ENCODE results near the gene SMARCA4.
A peak's percentile ranks its signal among the peaks of the same experiment; 100 is the strongest.
"Not testable (repeated sequence)": the region's sequence is repeated elsewhere in the genome, so short reads cannot be mapped to it uniquely, and the experiment has no call there.

SMARCA4 gene

DNA sequence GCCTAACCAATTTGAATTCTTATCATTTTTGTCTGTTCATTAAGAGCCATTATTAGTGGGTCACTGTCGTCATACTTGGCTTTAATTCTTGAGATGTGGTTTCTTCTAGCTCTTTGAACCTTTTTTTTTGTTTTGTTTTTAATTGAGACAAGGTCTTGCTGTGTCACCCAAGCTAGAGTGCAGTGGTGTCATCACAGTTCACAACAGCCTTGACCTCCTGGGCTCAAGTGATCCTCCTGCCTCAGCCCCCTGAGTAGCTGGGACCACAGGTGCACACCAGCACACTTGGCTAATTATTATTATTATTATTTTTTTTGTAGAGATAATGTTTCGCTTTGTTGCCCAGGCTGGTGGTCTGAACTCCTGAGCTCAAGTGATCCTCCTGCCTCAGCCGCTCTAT, 102.6 kb downstream of the SMARCA4 start:
- H3K4me3 ChIP-seq (ENCODE audit: low read depth, low read length) = no peak overlapping the region

DNA sequence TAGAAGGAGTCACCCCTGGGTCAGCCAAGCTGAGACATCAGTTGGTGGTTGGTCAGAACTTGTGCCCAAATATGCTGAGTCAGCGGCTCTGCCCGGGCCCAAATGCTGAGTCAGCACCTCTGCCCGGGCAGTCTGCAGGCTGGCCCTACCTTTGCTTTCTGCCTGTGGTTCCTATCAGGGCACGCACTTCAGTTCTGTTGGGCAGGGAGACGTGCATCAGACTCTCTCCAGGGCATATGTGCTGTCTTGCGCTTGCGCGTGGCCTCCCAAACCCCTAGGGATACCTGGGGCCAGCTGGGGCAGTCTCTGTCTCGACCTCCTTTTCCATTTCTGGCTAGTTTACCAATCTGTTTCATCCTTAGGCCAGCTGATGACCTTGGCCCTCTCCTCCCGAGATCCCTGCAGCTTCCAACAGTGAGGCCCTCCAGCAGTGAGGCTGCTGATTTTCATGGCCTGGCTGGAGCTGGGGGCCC, 104.0 kb downstream of the SMARCA4 start:
- H3K4me3 ChIP-seq (ENCODE audit: low read depth, low read length) = no peak overlapping the region

DNA sequence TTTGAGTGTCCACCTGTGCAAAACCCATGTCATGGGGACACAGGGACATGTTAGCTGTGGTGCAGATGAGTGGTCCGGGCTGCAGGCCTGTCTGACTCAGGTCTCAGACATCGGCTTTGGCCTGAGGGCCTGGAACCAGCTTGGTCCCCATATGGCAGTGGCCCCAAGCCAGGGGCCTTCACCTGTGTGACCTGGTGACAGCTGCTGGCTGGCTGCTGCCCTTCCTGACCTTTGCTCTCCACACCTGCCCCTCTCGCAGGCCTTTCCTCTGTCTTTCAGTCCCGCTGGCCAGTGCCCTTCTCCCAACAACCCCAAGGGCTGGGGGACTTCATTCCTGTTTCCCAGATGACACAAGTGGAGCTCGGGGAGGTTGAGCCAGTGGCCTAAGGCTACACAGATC, 105.5 kb downstream of the SMARCA4 start:
- H3K4me3 ChIP-seq (ENCODE audit: low read depth, low read length) = no peak overlapping the region

DNA sequence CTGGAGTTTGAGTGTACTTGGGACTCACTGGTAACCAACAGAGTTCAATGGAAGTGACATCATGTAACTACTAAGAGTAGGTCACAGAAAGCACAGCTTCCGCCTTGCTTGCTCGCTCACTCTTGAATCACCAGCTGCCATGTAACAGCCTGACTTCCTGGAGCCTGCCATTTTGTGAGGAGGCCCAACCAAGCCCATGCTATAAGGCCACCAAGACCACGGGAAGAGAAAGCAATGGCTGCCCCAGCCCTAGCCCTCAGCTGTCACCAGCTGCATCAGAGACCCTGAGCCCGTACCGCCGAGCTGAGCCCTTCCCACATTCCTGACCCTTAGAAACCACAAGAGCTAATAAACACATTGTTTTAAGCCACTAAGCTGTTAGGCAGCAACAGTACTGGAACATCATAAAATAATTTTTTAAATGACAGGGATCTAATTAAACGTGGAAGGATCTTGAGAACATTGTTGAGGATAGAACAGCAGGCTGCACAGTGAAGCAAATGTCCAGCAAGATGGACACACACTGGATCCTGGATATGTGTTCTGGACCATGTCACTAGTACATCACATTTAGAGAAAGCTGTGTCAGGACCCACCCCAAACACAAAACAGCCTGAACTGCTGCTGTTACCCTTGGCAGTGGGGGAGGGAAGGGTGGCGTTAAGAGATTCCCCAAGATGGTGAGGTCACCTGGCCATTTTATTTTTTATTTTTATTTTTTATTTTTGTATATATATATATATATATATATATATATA, 106.7 kb downstream of the SMARCA4 start:
- H3K4me3 ChIP-seq (ENCODE audit: low read depth, low read length) = no peak overlapping the region

DNA sequence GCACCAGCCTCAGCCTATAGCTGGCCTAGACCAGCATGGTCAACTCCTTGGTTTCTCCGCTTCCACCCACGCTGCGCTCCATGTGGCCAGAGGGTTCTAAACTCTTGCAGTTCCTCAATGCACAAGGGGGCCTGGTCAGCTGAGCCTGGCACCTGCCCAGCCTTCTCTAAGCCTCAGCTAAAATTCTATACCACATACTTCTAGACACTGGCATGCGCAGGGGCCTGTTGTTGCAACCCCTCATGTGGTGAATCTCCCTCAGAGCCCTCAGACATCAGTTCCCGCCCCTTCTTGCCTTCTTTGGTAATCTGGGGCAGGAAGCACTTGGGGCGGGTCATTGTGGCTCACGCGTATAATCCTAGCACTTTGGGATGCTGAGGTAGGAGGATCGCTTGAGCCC, 108.7 kb downstream of the SMARCA4 start:
- no peak overlapping the region for H3K4me3 ChIP-seq (ENCODE audit: low read depth, low read length)

DNA sequence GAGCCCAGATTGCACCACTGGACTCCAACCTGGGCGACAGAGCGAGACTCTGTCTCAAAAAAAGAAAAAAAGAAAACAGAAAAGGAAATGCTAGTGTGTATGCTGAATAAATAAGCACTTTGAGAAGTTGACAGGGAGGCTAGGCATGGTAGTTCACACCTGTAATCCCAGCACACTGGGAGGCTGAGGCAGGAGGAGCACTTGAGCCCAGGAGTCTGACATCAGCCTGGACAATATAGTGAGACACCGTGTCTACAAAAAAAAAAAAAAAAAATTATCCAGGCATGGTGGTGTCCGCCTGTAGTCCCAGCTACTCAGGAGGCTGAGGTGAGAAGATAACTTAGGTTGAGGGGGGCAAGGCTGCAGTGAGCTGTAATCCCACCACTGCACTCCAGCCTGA, 109.3 kb downstream of the SMARCA4 start:
- H3K4me3 ChIP-seq (ENCODE audit: low read depth, low read length) = no peak overlapping the region

DNA sequence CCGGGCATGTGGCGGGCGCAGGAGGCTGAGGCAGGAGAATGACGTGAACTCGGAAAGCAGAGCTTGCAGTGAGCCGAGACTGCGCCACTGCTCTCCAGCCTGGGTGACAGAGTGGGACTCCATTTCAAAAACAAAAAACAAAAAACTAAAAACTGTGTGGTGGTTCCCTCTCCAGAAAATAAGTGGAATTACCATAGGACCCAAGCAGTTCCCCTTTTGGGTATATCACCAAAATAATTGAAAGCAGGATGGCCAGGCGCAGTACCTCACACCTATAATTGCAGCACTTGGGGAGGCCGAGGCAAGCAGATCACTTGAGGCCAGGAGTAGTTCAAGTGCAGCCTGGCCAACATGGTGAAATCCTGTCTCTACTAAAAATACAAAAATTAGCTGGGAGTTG, 112.7 kb downstream of the SMARCA4 start:
- no peak overlapping the region for H3K4me3 ChIP-seq (ENCODE audit: low read depth, low read length)

DNA sequence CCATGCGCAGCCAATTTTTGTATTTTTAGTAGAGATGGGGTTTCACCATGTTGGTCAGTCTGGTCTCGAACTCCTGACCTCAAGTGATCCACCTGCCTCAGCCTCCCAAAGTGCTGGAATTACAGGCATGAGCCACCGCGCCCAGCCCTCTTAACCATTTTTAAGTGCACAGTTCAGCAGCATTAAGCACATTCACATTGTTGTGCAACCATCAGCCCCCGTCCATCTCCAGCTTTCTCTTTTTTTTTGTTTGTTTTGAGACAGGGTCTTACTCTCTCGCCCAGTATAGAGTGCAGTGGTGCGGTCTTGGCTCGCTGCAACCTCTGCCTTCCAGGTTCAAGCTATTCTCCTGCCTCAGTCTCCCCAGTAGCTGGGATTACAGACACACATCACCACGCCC, 116.0 kb downstream of the SMARCA4 start:
- not testable (repeated sequence) for H3K4me3 ChIP-seq (ENCODE audit: low read depth, low read length)

DNA sequence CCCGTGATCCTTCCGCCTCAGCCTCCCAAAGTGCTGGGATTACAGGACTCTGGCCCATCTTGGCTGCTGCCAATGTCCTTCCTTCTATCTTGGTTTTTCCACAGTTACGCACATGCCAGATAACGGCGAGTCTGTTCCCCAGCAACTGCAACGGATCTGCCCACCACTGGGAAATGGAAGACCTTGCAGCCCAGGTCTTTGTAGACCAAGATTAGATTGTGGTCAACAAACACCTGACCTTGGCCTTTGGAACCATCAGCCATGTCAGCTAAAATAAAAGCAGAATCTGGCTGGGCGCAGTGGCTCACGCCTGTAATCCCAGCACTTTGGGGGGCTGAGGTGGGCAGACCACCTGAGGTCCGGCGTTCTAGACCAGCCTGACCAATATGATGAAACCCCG, 118.1 kb downstream of the SMARCA4 start:
- no peak overlapping the region for H3K4me3 ChIP-seq (ENCODE audit: low read depth, low read length)

DNA sequence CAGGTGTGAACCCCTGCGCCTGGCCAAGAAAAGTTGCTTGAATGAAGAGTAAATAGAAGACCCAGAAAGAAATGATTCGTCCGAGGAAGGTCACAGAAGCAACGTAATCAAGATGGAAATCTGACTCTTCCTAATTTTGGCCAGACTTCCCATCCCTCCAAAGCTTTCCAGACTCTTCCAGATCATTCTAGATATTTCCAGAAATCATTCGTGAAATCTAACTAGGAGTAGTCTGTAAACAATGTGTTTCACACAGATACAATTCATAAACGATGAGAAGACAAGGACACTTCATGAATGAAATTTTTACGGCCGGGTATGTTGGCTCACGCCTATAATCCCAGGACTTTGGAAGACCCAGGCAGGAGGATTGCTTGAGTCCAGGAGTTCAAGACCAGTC, 119.2 kb downstream of the SMARCA4 start:
- H3K4me3 ChIP-seq (ENCODE audit: low read depth, low read length) = no peak overlapping the region

DNA sequence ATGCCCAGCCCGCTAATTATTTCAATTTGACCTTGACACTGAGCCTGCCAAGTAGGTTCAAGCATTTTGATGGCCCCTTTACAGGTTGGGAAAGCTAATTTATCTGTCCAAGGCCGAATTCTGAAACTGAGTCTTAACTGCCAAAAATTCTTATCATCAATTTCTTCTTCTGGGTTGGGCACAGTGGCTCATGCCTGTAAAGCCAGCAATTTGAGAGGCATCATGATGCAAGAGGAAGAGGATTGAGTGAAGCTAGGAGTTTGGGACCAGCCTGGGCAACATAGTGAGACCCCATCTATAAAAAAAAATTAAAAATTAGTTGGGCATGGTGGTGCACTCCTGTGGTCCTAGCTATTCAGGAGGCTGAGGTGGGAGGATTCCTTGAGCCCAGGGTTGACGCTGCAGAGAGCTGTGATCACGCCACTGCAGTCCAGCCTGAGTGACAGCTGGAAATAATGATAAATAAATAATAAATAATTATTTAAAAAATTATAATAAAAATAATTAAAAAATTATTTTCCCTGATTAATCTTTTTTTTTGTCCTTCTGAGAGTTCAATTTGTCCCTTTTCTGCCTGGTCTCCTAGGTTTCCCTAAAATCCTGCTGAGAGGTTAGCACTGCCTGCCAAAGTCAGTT, 127.2 kb downstream of the SMARCA4 start:
- H3K4me3 ChIP-seq (ENCODE audit: low read depth, low read length) = no peak overlapping the region

DNA sequence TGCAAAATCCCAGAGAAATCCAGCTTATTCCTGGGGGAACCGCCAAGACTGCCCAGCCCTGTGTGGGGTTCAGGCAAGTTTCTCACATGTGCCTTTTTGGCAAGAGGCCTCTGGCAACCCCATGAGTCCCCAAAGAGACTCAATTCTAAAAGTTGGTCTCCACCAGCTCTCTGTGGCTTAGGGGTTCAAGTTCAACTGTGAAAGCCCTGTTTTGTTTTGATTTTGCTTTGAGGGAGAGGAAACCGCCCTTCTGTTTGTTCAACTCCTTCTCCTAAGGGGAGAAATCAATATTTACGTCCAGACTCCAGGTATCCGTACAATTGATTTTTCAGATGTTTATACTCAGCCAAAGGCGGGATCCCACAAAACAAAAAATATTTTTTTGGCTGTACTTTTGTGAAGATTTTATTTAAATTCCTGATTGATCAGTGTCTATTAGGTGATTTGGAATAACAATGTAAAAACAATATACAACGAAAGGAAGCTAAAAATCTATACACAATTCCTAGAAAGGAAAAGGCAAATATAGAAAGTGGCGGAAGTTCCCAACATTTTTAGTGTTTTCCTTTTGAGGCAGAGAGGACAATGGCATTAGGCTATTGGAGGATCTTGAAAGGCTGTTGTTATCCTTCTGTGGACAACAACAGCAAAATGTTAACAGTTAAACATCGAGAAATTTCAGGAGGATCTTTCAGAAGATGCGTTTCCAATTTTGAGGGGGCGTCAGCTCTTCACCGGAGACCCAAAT, 127.8 kb downstream of the SMARCA4 start:
- peak overlapping the region; percentile 84 for H3K4me3 ChIP-seq (ENCODE audit: low read depth, low read length)

DNA sequence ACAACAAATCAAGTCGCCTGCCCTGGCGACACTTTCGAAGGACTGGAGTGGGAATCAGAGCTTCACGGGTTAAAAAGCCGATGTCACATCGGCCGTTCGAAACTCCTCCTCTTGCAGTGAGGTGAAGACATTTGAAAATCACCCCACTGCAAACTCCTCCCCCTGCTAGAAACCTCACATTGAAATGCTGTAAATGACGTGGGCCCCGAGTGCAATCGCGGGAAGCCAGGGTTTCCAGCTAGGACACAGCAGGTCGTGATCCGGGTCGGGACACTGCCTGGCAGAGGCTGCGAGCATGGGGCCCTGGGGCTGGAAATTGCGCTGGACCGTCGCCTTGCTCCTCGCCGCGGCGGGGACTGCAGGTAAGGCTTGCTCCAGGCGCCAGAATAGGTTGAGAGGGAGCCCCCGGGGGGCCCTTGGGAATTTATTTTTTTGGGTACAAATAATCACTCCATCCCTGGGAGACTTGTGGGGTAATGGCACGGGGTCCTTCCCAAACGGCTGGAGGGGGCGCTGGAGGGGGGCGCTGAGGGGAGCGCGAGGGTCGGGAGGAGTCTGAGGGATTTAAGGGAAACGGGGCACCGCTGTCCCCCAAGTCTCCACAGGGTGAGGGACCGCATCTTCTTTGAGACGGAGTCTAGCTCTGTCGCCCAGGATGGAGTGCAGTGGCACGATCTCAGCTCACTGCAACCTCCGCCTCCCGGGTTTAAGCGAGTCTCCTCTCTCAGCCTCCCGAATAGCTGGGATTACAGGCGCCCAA, 128.6 kb downstream of the SMARCA4 start, which contains the start of gene LDLR:
LDLR (plus strand) TSS at position 210 of the 760 bp plus-strand sequence; CDS start at position 296, 86 bp downstream.
- H3K4me3 ChIP-seq (ENCODE audit: low read depth, low read length) = peak within 1 kb of the TSS; percentile 84

DNA sequence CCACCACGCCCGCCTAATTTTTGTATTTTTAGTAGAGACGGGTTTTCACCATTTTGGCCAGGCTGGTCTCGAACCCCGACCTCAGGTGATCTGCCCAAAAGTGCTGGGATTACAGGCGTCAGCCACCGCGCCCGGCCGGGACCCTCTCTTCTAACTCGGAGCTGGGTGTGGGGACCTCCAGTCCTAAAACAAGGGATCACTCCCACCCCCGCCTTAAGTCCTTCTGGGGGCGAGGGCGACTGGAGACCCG, 129.1 kb downstream of the SMARCA4 start:
- peak overlapping the region; percentile 84 for H3K4me3 ChIP-seq (ENCODE audit: low read depth, low read length)

DNA sequence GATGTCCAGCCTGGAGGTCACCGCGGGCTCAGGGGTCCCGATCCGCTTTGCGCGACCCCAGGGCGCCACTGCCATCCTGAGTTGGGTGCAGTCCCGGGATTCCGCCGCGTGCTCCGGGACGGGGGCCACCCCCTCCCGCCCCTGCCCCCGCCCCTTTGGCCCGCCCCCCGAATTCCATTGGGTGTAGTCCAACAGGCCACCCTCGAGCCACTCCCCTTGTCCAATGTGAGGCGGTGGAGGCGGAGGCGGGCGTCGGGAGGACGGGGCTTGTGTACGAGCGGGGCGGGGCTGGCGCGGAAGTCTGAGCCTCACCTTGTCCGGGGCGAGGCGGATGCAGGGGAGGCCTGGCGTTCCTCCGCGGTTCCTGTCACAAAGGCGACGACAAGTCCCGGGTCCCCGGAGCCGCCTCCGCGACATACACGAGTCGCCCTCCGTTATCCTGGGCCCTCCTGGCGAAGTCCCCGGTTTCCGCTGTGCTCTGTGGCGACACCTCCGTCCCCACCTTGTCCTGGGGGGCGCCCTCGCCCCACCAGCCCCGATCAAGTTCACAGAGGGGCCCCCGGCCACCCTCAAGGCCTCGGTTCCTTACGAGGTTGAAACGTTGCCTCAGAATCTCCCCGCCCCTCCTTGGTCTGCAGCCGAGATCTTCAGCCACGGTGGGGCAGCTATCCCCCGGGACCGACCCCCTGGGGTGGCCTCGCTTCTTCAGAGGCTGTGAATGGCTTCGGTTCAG, 129.6 kb downstream of the SMARCA4 start:
- H3K4me3 ChIP-seq (ENCODE audit: low read depth, low read length) = peak overlapping the region; percentile 85

DNA sequence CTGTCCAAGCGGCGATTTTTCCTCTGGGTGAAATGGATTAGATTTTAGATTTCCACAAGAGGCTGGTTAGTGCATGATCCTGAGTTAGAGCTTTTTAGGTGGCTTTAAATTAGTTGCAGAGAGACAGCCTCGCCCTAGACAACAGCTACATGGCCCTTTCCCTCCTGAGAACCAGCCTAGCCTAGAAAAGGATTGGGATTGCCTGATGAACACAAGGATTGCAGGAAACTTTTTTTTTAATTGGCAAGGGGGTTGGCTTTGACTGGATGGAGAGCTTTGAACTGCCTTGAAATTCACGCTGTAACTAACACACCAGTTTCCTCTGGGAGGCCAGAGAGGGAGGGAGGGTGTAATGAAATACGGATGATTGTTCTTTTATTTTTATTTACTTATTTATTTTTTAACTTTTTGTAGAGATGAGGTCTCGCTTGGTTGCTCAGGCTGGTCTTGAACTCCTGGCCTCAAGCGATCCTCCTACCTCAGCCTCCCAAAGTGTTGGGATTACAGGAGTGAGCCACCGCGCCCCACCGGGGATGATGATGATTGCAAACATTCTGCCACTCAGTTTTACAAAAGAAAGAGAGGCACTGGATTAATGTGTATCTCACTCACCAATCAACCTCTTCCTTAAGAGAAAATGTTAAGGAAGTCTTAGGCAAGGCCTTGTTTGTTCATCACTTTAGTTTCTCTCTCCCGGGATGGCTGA, 130.3 kb downstream of the SMARCA4 start:
- H3K4me3 ChIP-seq (ENCODE audit: low read depth, low read length) = peak overlapping the region; percentile 85

DNA sequence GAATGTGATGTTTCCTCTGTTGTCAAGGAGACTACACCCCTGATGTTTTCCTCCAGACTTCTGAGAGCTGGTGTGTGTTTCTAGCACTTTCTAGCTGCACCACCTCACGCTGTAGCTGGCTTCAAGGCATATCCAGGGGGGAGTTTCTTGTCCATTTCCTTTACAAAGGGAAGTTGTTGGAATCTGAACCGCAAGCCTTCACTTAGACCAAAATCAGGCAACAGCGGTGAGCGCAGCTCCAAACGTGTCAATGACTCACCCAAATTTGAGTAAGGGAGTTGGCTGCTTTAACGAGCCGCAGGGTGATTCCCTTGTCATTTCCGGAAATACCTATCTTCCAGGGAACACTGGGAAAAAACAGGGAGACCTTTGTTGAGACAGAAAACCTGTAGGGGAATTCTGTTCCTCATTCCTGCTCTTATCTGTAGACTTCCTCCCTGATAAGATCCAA, 130.9 kb downstream of the SMARCA4 start:
- H3K4me3 ChIP-seq (ENCODE audit: low read depth, low read length) = no peak overlapping the region

DNA sequence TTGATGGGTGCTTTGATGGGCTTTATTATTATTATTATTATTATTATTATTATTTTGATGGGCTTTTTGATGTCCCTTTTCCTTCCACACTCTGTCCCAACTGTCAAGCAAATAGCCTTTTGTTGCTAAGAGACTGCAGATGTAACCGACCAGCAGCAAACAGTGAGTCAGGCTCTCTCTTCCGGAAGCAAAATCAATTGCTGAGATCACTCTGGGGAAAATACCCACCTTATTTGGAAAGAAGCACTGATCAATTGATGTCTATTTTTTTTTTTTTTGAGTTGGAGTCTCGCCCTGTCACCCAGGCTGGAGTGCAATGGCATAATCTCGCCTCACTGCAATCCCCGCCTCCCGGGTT, 131.3 kb downstream of the SMARCA4 start:
- no peak overlapping the region for H3K4me3 ChIP-seq (ENCODE audit: low read depth, low read length)

DNA sequence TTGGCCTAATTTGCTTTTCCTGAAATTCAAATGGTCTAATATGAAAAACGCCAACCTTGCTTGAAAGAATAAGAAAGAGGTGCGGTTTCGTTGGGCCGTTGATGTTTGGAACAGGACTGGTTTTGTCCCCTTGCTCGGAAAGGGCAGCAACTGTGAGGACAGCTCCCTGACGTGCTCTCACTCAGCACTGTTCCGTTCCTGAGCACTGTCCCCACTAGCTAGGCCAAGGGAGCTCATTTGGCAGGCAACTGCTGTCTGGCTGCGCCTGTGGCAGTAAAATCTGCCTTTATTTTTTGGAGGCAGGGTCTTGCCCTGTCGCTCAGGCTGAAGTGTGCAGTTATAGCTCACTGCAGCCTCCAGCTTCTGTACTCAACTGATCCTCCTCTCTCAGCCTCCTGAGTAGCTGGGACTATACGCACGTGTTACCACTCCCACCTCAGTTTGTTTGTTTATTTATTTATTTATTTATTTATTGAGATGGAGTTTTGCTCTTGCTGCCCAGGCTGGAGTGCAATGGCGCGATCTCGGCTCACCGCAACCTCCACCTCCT, 132.9 kb downstream of the SMARCA4 start:
- no peak overlapping the region for H3K4me3 ChIP-seq (ENCODE audit: low read depth, low read length)

DNA sequence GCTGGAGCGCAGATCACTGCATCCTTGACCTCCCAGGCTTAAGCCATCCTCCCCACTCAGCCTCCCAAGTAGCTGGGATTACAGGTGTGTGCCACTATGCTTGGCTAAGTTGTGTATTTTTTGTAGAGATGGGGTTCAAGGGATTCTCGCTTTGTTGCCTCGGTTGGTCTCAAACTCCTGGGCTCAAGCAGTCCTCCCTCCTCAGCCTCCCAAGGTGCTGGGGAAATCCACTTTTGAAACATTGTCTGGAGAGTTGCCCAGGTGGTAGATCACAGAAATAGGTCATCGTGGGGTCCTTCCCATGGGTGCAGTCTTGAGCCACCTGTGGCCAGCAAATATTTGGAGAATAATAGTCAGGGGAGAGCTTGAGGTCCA, 133.7 kb downstream of the SMARCA4 start:
- no peak overlapping the region for H3K4me3 ChIP-seq (ENCODE audit: low read depth, low read length)

All from iPS-11a (cell line).